Adrenal gland (tissue), 12 donors: Measurements from ENCODE around the gene TMPRSS3. TPM values are rescaled to one million over a fixed set of nuclear protein-coding genes. Genes with fewer than 3 reads are reported as not detected.

ENCODE experiments used
- DNase-seq, 7 donors: peaks; one replicate each; pipeline ENCODE4 v3.0.0-alpha.2; 2019 to 2020
- H3K27ac ChIP-seq, 5 donors: fragments of 200-600 bp; sonication (generic) in 4 of 5; 1 replicate in 3 of 5; 2 replicates in 2 of 5; pipeline versions ENCODE4 v1.5.1 to v1.8.0; 2016 to 2020; ENCODE audit warnings: mild to moderate bottlenecking in 1 of 5
- H3K27me3 ChIP-seq: fragments of 200-600 bp; 2 replicates; pipeline ENCODE4 v1.8.0; 2021
- H3K36me3 ChIP-seq, 2 donors: fragments of 200-600 bp; replicated peaks in 1 of 2; 1 replicate in 1 of 2; 2 replicates in 1 of 2; pipeline versions ENCODE4 v1.5.1 to v1.8.0; 2018 to 2022
- H3K4me1 ChIP-seq, 2 donors: fragments of 200-600 bp; replicated peaks in 1 of 2; 1 replicate in 1 of 2; 2 replicates in 1 of 2; pipeline versions ENCODE4 v1.5.1 to v1.8.0; 2018 to 2021
- H3K4me3 ChIP-seq, 4 donors: fragments of 200-600 bp; sonication (generic) in 3 of 4; one replicate each; pipeline ENCODE4 v1.5.1; 2016 to 2018
- H3K9me3 ChIP-seq, 3 donors: fragments of 200-600 bp; sonication (generic) in 1 of 3; replicated peaks in 1 of 3; 1 replicate in 2 of 3; 2 replicates in 1 of 3; pipeline versions ENCODE4 v1.5.1 to v1.8.0; 2016 to 2021
- CTCF ChIP-seq, 6 experiments: fragments of 450-650 bp in 4 of 6; fragments of 200-600 bp in 2 of 6; sonication (generic) in 1 of 6; IDR thresholded peaks; 1 replicate in 5 of 6; 2 replicates in 1 of 6; pipeline versions ENCODE4 v1.5.1 to v1.8.0; 2016 to 2021; ENCODE audit warnings: antibody characterized with exemption in 6 of 6, mild to moderate bottlenecking in 2 of 6, moderate library complexity in 1 of 6
- POLR2A ChIP-seq, 2 donors: fragments of 450-650 bp; IDR thresholded peaks; one replicate each; pipeline ENCODE4 v1.6.1; 2017; ENCODE audit warnings: antibody characterized with exemption in 2 of 2, mild to moderate bottlenecking in 2 of 2, moderate library complexity in 1 of 2
- WGBS, 4 donors: extraction: QIAGEN DNeasy Blood & Tissue Kit in 2 of 4; methylation state at CpG; one replicate each; pipeline versions ENCODE4 v1.1.5 to v1.1.7; 2013 to 2017; 5-methylcytosine and 5-hydroxymethylcytosine counted together
- intact Hi-C, 2 donors: fragments of 100-400 bp; cut with DNase I; formaldehyde crosslinking; loops; one replicate each; pipeline versions ENCODE4 v1.14.1 to v1.15.0; 2022 to 2023
- polyA plus RNA-seq, 3 donors: library from polyadenylated mRNA; stranded (reverse); fragments of 200-250 nt in 2 of 3; fragments of 350-450 nt in 1 of 3; fragmentation: Illumina TruSeq in 1 of 3; extraction: RNeasy Lipid Tissue Mini Kit (QIAGEN cat#74804) in 1 of 3; gene quantifications; one replicate each; pipeline ENCODE4 v1.2.3, GENCODE V29; 2013 to 2014
- total RNA-seq, 9 donors: library from RNA; depleted of rRNA in 4 of 9; stranded (reverse); fragments of >200 nt in 4 of 9; fragments of 120-200 nt in 1 of 9; fragmentation: NEBNext Ultra II Directional in 1 of 9; extraction: Animal tissue kit (Norgen Biotek cat#: 25700) in 1 of 9; gene quantifications; one replicate each; pipeline versions ENCODE4 v1.1.0 to v1.2.4, GENCODE V29; 2013 to 2023
- donor health status: healthy with polysubstance abuse.
- donor health status: Bipolar disorder and iron deficiency.
- donor health status: DM: yes; HTN: yes; CAD: no.
- donor health status: DM: no; HTN: no; CAD: no.
- donor health status: DM: no; HTN: no; CAD: no.
- donor health status: DM: yes; HTN: yes; CAD: no.

TMPRSS3 gene
- total and polyA plus RNA-seq, 12 donors: 0.14 to 2.9 (median 0.38) TPM; not detected in 3

- 70 to 80% (median 79%) methylated on average over 7 of the region's 7 CpGs for WGBS, 4 donors
- Histone ChIP-seq H3K36me3 (no peaks in the 10 kb centered on the region), H3K9me3 (no peaks in the 10 kb centered on the region), H3K27ac (no peak overlapping the region), H3K27me3 (no peaks in the 10 kb centered on the region), H3K4me3 (no peak overlapping the region), H3K4me1 (no peaks in the 10 kb centered on the region)
- no peak for DNase-seq
- TF ChIP-seq POLR2A (IDR thresholded peaks at IDR 0.05): no peak
- no peak for TF ChIP-seq CTCF (IDR thresholded peaks at IDR 0.05)
- intact Hi-C loops: no loop called here
Measured at GRCh38 chr21:42374457-42374856, 21.4 kb downstream of the TMPRSS3 start.

GRCh38 chr21:42373908-42374455 lies 21.9 kb downstream of the TMPRSS3 start:
- no peak overlapping the region for H3K4me3 ChIP-seq
- no peak for DNase-seq
- H3K27me3 ChIP-seq: no peaks in the 10 kb centered on the region
- H3K4me1 ChIP-seq: no peaks in the 10 kb centered on the region
- TF ChIP-seq CTCF (IDR thresholded peaks at IDR 0.05): no peak
- no peak for TF ChIP-seq POLR2A (IDR thresholded peaks at IDR 0.05)
- H3K36me3 ChIP-seq: no peaks in the 10 kb centered on the region
- intact Hi-C loops: no loop called here
- H3K9me3 ChIP-seq: no peaks in the 10 kb centered on the region
- 84 to 88% (median 86%) methylated on average over 13 to 16 of the region's 16 CpGs for WGBS, 4 donors
- H3K27ac ChIP-seq: no peak overlapping the region

GRCh38 chr21:42373196-42373907 lies 22.5 kb downstream of the TMPRSS3 start:
- H3K27me3 ChIP-seq: no peaks in the 10 kb centered on the region
- no peak overlapping the region for H3K4me3 ChIP-seq
- H3K4me1 ChIP-seq: no peaks in the 10 kb centered on the region
- intact Hi-C loops: no loop called here
- TF ChIP-seq POLR2A (IDR thresholded peaks at IDR 0.05): no peak
- TF ChIP-seq CTCF (IDR thresholded peaks at IDR 0.05): no peak
- no peaks in the 10 kb centered on the region for H3K36me3 ChIP-seq
- no peak overlapping the region for H3K27ac ChIP-seq
- DNase-seq: no peak
- no peaks in the 10 kb centered on the region for H3K9me3 ChIP-seq
- WGBS, 4 donors: 80 to 88% (median 83%) methylated on average over 23 to 25 of the region's 25 CpGs

- TF ChIP-seq POLR2A (IDR thresholded peaks at IDR 0.05) (no peak), CTCF (IDR thresholded peaks at IDR 0.05) (no peak)
- Histone ChIP-seq H3K9me3 (no peaks in the 10 kb centered on the region), H3K4me1 (no peaks in the 10 kb centered on the region), H3K27me3 (no peaks in the 10 kb centered on the region), H3K4me3 (no peak overlapping the region), H3K36me3 (no peaks in the 10 kb centered on the region), H3K27ac (no peak overlapping the region)
- no peak for DNase-seq
- intact Hi-C loops: no loop called here
- 81 to 83% (median 82%) methylated on average over 18 of the region's 18 CpGs for WGBS, 4 donors
Measured at GRCh38 chr21:42370894-42371654, 24.8 kb downstream of the TMPRSS3 start.
